GM12892 (cell line): ENCODE results near the gene ABTB2.

Source experiments
- POLR2A ChIP-seq: IDR thresholded peaks from 2 replicates; pipeline ENCODE4 v1.6.1; 2011; ENCODE audit warnings: low read depth, low read length, control low read depth
- POLR2AphosphoS5 ChIP-seq: IDR thresholded peaks from 2 replicates; pipeline ENCODE4 v1.6.1; 2011; ENCODE audit warnings: low read depth, low read length, control low read depth

- no peak for TF ChIP-seq POLR2AphosphoS5
- TF ChIP-seq POLR2A = no peak
Measured at GRCh38 chr11:34299284-34299972, 58.4 kb downstream of the ABTB2 start.
